ENCODE data around the gene LY6G6D. TPM values are rescaled to one million over a fixed set of nuclear protein-coding genes. Genes with fewer than 3 reads are reported as not detected.

Gene LY6G6D
- total RNA-seq, 1 experiment from 2014 or later: not detected

GRCh38 chr6:31727034-31727716, 12.0 kb downstream of the LY6G6D start:
- no peak for DNase-seq
- Histone ChIP-seq H4K91ac (ENCODE audit: insufficient read length, low read depth, low read length) (no peak overlapping the region), H3K23me2 (ENCODE audit: insufficient read length, low read depth, low read length, poor library complexity, severe bottlenecking) (peaks cover 9% of the 10 kb centered on the region), H3K79me1 (ENCODE audit: insufficient read depth, low read depth, low read length, poor library complexity, severe bottlenecking) (no peaks in the 10 kb centered on the region), H2BK20ac (ENCODE audit: low read depth, low read length, poor library complexity, severe bottlenecking) (no peak overlapping the region), H2AFZ (ENCODE audit: low read length) (no peak overlapping the region), H3K4me1 (ENCODE audit: insufficient read depth, low read length) (no peaks in the 10 kb centered on the region), H3K27me3 (ENCODE audit: insufficient read depth, low read length) (no peaks in the 10 kb centered on the region), H2BK5ac (ENCODE audit: insufficient read length, low read length) (no peak overlapping the region), H2AK5ac (ENCODE audit: insufficient read length, low read length) (no peak overlapping the region), H4K5ac (ENCODE audit: insufficient read length, low read depth, low read length) (no peak overlapping the region), H3K56ac (ENCODE audit: insufficient read length, low read depth, low read length) (no peak overlapping the region), H3K9me3 (ENCODE audit: control insufficient read depth, low read depth, low read length) (no peaks in the 10 kb centered on the region), H3K23ac (ENCODE audit: insufficient read length, low read depth, low read length) (no peak overlapping the region), H2BK120ac (ENCODE audit: low read depth, low read length, poor library complexity, severe bottlenecking) (no peak overlapping the region), H2BK15ac (ENCODE audit: low read depth, low read length) (no peak overlapping the region), H4K20me1 (ENCODE audit: control insufficient read depth, insufficient read depth, insufficient read length) (no peaks in the 10 kb centered on the region), H3K9ac (ENCODE audit: extremely low read depth, insufficient read length, low read length) (no peak overlapping the region), H3T11ph (ENCODE audit: low read length) (no peak overlapping the region), H4K8ac (replicated peaks; ENCODE audit: insufficient read length, low read depth, low read length) (no peak overlapping the region), H3K4ac (ENCODE audit: low read depth, low read length) (no peak overlapping the region), H3K79me2 (ENCODE audit: insufficient read depth, low read length) (no peaks in the 10 kb centered on the region), H3K18ac (ENCODE audit: insufficient read length, low read depth, low read length) (no peak overlapping the region), H3K14ac (ENCODE audit: insufficient read depth, low read length) (no peak overlapping the region), H3K27ac (ENCODE audit: insufficient read length, low read depth, low read length) (no peak overlapping the region), H2BK12ac (ENCODE audit: insufficient read length, low read depth, low read length) (no peak overlapping the region), H3K4me2 (ENCODE audit: insufficient read depth, insufficient read length, low read length) (no peak overlapping the region)
- no CpG with 5 or more reads among the region's 7 CpGs for WGBS (ENCODE audit: extremely low coverage, insufficient read length, low lambda C conversion rate)
- H3K27ac Mint-ChIP-seq: no peak overlapping the region
- H3K9me3 Mint-ChIP-seq: no peaks in the 10 kb centered on the region; a peak in 2 of 5 replicates
- no peak for TF ChIP-seq CTCF (conservative IDR thresholded peaks at IDR 0.05)
- H3K4me1 Mint-ChIP-seq: peaks cover 15 to 20% of the 10 kb centered on the region in 2 experiments
- H3K36me3 Mint-ChIP-seq (ENCODE audit: insufficient read depth in 1 of 3, low read depth in 3 of 3): peaks cover 23 to 56% (median 49%) of the 10 kb centered on the region in 3 experiments
- H3K27me3 Mint-ChIP-seq (ENCODE audit: low read depth): no peaks in the 10 kb centered on the region
- peak overlapping the region in 1 of 2 experiments; percentile 55; a peak in 1 of 5 replicates for H3K4me3 Mint-ChIP-seq
